Measurements from ENCODE around the gene BMP6.

DNA sequence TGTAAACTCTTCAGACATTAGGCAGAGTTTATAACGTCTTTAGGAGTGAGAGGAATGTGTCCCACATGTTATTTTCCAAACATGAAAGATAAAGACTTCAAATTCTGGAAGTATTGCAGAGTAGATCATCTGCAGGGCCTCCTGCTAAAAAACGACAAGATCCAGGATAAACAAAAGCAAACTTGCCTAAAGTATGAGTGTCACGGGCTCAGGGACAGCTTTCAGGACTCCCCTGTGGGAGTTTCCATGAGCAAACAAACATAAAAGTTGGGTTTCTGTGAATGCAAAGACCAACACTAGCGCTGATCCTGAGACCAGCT, 107.8 kb downstream of the BMP6 start:
- TF ChIP-seq CTCF (IDR thresholded peaks at IDR 0.05; ENCODE audit: borderline replicate concordance, extremely low read depth, low read length, poor library complexity, severe bottlenecking) (no peak), EZH2 (IDR thresholded peaks at IDR 0.05; ENCODE audit: borderline replicate concordance, low read depth, low read length, severe bottlenecking) (no peak)
